A549 (cell line): Measurements from ENCODE around the gene IPO13. TPM values are rescaled to one million over a fixed set of nuclear protein-coding genes. Genes with fewer than 3 reads are reported as not detected.

ENCODE experiments used
- ATAC-seq, 2 experiments: fragments of 200-7000 bp in 1 of 2; fragments of >200 bp in 1 of 2; cut with Nextera tagmentation in 1 of 2; cut with Tn5 transposase in 1 of 2; 3 replicates each; pipeline versions ENCODE4 v1.8.0 to v1.9.1; 2018 to 2020; ENCODE audit warnings: mild to moderate bottlenecking in 1 of 2, moderate library complexity in 1 of 2
- CTCF ChIA-PET: fragments of 300-600 bp; sonication (Branson Sonifier 250); formaldehyde crosslinking; extraction: SDS; loops from one replicate; lab custom pipeline; 2021; ENCODE audit warnings: antibody characterized with exemption, inconsistent platforms; lab: Yijun Ruan, JAX
- POLR2A ChIA-PET: fragments of 350-600 bp; formaldehyde crosslinking; extraction: SDS; loops from one replicate; lab custom pipeline; 2021; ENCODE audit warnings: antibody characterized with exemption, inconsistent platforms; lab: Yijun Ruan, JAX
- DNase-seq, 2 experiments: peaks; one replicate each; pipeline versions ENCODE4 v3.0.0 to v3.0.0-alpha.2; 2011 to 2016; ENCODE audit warnings: low read depth in 1 of 2, low spot score in 1 of 2
- FAIRE-seq: peaks from 2 replicates; lab custom pipeline; 2011; peaks lifted over from hg19 to GRCh38; lab: Jason Lieb, UNC
- H3K27ac ChIP-seq, 2 experiments: fragments of >200 bp; sonication (Bioruptor Twin); formaldehyde crosslinking; 3 replicates each; pipeline ENCODE4 v1.5.1; 2016 to 2017
- H3K4me1 ChIP-seq: fragments of >200 bp; sonication (Bioruptor Twin); formaldehyde crosslinking; 3 replicates; pipeline ENCODE4 v1.6.1; 2016
- H3K4me2 ChIP-seq: fragments of >200 bp; sonication (Bioruptor Twin); formaldehyde crosslinking; 3 replicates; pipeline ENCODE4 v1.6.1; 2016
- H3K4me3 ChIP-seq: fragments of >200 bp; sonication (Bioruptor Twin); formaldehyde crosslinking; 3 replicates; pipeline ENCODE4 v1.5.1; 2016
- H3K9me3 ChIP-seq: fragments of >200 bp; sonication (Bioruptor Twin); formaldehyde crosslinking; 3 replicates; pipeline ENCODE4 v1.6.1; 2016
- BHLHE40 ChIP-seq: IDR thresholded peaks from 2 replicates; pipeline ENCODE4 v1.6.1; 2012; ENCODE audit warnings: low read depth, low read length, inconsistent platforms
- CEBPB ChIP-seq, 2 experiments: fragments of >200 bp in 1 of 2; sonication (Bioruptor Twin) in 1 of 2; formaldehyde crosslinking in 1 of 2; IDR thresholded peaks; 2 replicates each; pipeline ENCODE4 v1.6.1; 2012 to 2016
- CHD2 ChIP-seq: fragments of 150-350 bp; IDR thresholded peaks from 2 replicates; pipeline ENCODE4 v1.6.1; 2014; ENCODE audit warnings: low read length; ENCODE audit not compliant: partially characterized antibody
- CHD4 ChIP-seq: fragments of 200-600 bp; sonication (generic); IDR thresholded peaks from 2 replicates; pipeline ENCODE4 v1.6.1; 2016; ENCODE audit warnings: antibody characterized with exemption, mild to moderate bottlenecking, borderline replicate concordance
- FOSB ChIP-seq: fragments of 250-450 bp; sonication (Bioruptor Pico); IDR thresholded peaks from 2 replicates; pipeline ENCODE4 v1.5.0; 2020; ENCODE audit warnings: mild to moderate bottlenecking, moderate library complexity
- HDAC2 ChIP-seq: fragments of 200-600 bp; sonication (generic); IDR thresholded peaks from 2 replicates; pipeline ENCODE4 v1.6.1; 2016
- HOXA7 ChIP-seq: fragments of 250-450 bp; sonication (Bioruptor Pico); IDR thresholded peaks from 2 replicates; pipeline ENCODE4 v1.5.0; 2020; ENCODE audit warnings: mild to moderate bottlenecking, moderate library complexity
- HOXB5 ChIP-seq: fragments of 250-450 bp; sonication (Bioruptor Pico); IDR thresholded peaks from 2 replicates; pipeline ENCODE4 v1.5.0; 2020; ENCODE audit warnings: mild to moderate bottlenecking, moderate library complexity
- KDM5A ChIP-seq: fragments of 200-600 bp; sonication (generic); IDR thresholded peaks from 2 replicates; pipeline ENCODE4 v1.6.1; 2016; ENCODE audit warnings: antibody characterized with exemption, mild to moderate bottlenecking
- MAZ ChIP-seq: fragments of 150-350 bp; IDR thresholded peaks from 2 replicates; pipeline ENCODE4 v1.6.1; 2014; ENCODE audit warnings: antibody characterized with exemption, low read depth, low read length, borderline replicate concordance
- MYC ChIP-seq: IDR thresholded peaks from 2 replicates; pipeline ENCODE4 v1.6.1; 2012; ENCODE audit warnings: mild to moderate bottlenecking, inconsistent platforms, low read length, improper control_type of control experiment, borderline replicate concordance
- NFE2L2 ChIP-seq: fragments of 150-350 bp; conservative IDR thresholded peaks from 2 replicates; pipeline ENCODE4 v1.6.1; 2014; ENCODE audit warnings: low read length
- RARB ChIP-seq: fragments of 250-450 bp; sonication (Bioruptor Pico); IDR thresholded peaks from 2 replicates; pipeline ENCODE4 v1.8.0; 2021; ENCODE audit warnings: mild to moderate bottlenecking, moderate library complexity
- RNF2 ChIP-seq: fragments of 200-600 bp; sonication (generic); IDR thresholded peaks from 2 replicates; pipeline ENCODE4 v1.6.1; 2016; ENCODE audit warnings: low read depth, mild to moderate bottlenecking, antibody characterized with exemption, moderate library complexity, borderline replicate concordance
- TFCP2L1 ChIP-seq: fragments of 250-450 bp; sonication (Bioruptor Pico); IDR thresholded peaks from 2 replicates; pipeline ENCODE4 v1.5.0; 2021; ENCODE audit warnings: mild to moderate bottlenecking
- TP53 ChIP-seq: fragments of 250-450 bp; sonication (Bioruptor Pico); IDR thresholded peaks from 2 replicates; pipeline ENCODE4 v1.5.0; 2021; ENCODE audit warnings: mild to moderate bottlenecking, moderate library complexity
- ZC3H11A ChIP-seq: fragments of 450-650 bp; IDR thresholded peaks from 2 replicates; pipeline ENCODE4 v1.6.1; 2014; ENCODE audit warnings: antibody characterized with exemption, mild to moderate bottlenecking
- ZNF302 ChIP-seq: fragments of 250-450 bp; sonication (Bioruptor Pico); IDR thresholded peaks from 2 replicates; pipeline ENCODE4 v1.9.0; 2021; ENCODE audit warnings: inconsistent platforms, mild to moderate bottlenecking, moderate library complexity
- WGBS: methylation state at CpG from one replicate; pipeline ENCODE4 v1.1.6; 2017; ENCODE audit errors: missing lambda C conversion rate; 5-methylcytosine and 5-hydroxymethylcytosine counted together
- polyA plus RNA-seq, 4 experiments: library from polyadenylated mRNA; depleted of rRNA in 3 of 4; stranded (reverse); fragments of >200 nt; fragmentation: RNase III in 1 of 4; extraction: RNeasy Plus Mini Kit Qiagen cat#74134 plus additional on column Dnase treatment in 1 of 4; gene quantifications; 2 replicates in 3 of 4; 3 replicates in 1 of 4; pipeline ENCODE4 v1.2.3, GENCODE V29; 2011 to 2017
- TF ChIP-seq, protein P1 (sequence below): fragments of 450-650 bp; IDR thresholded peaks from 2 replicates; pipeline ENCODE4 v1.6.1; 2014; ENCODE audit warnings: antibody characterized with exemption
- TF ChIP-seq, protein P2 (sequence below): fragments of >200 bp; sonication (Bioruptor Twin); formaldehyde crosslinking; IDR thresholded peaks from 2 replicates; pipeline ENCODE4 v1.6.1; 2016

IPO13 gene
- polyA plus RNA-seq, 2 of the 4 experiments (the other 2 are of a cell fraction): 8.1 to 15.8 TPM

DNA sequence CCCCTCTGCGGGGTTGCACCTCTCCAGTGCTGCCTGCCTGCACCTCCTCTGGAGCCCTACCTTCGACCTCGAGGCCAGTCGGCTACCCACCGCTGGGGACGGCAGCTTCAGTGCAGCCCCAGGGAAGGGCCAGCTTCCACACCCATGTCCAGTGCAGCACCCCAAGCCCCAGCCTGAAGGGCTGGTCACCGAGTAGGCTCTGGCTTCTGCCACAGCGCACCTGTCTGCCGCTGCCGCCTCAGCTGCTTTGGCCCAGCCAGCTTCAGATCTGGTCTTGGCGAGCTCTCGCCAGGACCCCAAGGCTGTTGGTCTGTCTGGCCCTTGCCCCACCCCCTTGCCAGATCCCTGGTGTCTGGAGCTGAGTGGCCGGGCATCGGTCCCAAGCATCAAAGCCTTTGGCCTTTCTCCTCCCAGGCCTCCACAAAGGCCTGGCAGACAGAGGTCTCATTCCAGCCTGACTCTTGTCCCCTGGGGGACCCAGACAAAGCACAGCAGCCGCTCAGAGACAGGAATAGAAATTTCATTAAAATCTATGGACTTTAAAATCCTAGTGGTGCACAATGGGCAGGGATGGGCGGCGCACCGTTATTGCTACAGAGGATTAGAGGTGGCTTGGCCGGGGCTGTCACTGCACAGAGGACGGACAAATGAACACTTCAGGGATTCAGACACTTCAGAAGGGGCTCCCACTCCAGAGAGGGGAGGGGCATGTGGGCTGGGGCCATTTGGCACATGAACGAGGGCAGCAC, 49.4 kb downstream of the IPO13 start:
- WGBS: 90% methylated on average over 15 of the region's 21 CpGs
- ATAC-seq: no peak
- no peaks in the 10 kb centered on the region for H3K9me3 ChIP-seq
- TF ChIP-seq NFE2L2 (no peak), CEBPB (IDR thresholded peaks at IDR 0.05) (no peak), TFCP2L1 (CRISPR knock-in tag) (no peak), TP53 (CRISPR knock-in tag) (no peak), CHD4 (no peak), KDM5A (no peak), MYC (no peak), MAZ (no peak), HOXA7 (CRISPR knock-in tag) (no peak), CHD2 (no peak), HDAC2 (no peak)
- TF ChIP-seq, all 56 proteins: peak for 0
- Histone ChIP-seq H3K4me1 (peaks cover 6% of the 10 kb centered on the region; the same call in 1 of the 3 replicates), H3K4me3 (no peak overlapping the region), H3K4me2 (no peak overlapping the region), H3K27ac (no peak overlapping the region)
- FAIRE-seq (no peak), DNase-seq (no peak)
- ChIA-PET POLR2A (interaction anchor here (1.0 kb wide), 1 partner anchor 33 kb away, joined by 3 read pairs; no protein-coding TSS in a partner anchor), CTCF (interaction anchor here (0.8 to 11.5 kb wide), 7 partner anchors 9 to 40 kb away, joined by 3 to 412 read pairs (median 4); partner anchors contain the start of gene SLC6A9)

DNA sequence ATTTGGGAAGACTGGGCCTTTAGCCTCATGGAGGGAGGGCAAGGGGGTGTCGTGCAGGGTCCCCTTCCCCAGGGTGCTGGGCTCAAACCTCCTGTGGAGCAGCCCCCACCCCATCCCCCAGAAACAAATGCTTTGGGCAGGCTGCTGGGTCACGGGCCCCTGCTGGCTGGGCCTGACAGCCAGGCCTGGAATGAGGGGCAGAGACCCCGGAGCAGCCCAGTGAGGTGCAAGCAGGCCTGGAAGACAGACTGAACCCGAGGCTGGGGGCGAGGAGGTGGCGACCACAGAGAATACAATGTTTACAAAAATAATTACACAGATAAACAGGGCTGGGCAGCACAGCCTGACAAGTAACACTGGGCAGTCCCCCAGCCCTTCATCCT, 50.0 kb downstream of the IPO13 start:
- CTCF ChIA-PET: interaction anchor here (0.9 to 11.5 kb wide), 2 partner anchors 9 to 29 kb away, joined by 3 to 412 read pairs; partner anchors contain the start of gene SLC6A9
- Histone ChIP-seq H3K4me1 (0 out of 3 replicates have a peak, but pooled peaks cover 6% of the 10 kb centered on the region), H3K4me3 (no peak overlapping the region), H3K27ac (no peak overlapping the region), H3K9me3 (no peaks in the 10 kb centered on the region), H3K4me2 (no peak overlapping the region)
- FAIRE-seq: no peak
- TF ChIP-seq HOXB5 (no peak), RNF2 (no peak)
- WGBS: 86% methylated on average over 4 of the region's 6 CpGs
- POLR2A ChIA-PET: no interaction called here
- no peak for DNase-seq
- ATAC-seq: no peak

DNA sequence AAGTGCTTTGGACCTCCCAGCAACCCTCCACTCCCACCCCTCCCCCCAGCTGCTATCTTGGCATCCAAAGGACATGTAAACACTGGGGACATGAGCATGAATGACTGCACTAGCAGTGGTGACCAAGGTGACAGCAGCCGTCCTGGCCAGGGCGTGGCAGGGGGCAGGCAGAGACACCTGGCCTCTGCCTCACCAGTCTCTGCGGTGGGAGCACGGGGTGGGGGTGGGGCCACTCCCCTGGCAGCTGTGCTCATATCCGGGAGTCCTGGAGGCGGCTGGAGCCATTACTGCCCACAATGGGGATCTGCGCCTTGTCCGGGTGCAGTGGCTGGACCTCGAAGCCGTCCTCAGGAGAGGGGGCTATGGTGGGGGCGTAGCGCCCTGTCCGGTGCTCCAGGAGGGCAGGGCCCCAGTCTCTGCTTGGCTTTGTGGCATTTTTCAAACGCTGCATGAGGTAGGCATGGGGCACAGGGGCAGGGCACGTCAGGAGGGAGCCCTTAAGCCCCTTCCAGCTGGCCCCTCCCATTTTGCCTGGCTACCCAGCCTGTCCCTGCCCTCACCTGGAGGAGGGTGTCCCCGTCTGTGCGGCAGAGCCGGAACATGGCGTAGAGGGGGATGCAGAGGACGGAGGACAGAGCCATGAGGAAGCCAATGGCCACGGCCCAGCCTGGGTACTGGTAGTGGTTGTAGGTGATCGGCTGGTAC, 50.7 kb downstream of the IPO13 start:
- CTCF ChIA-PET: interaction anchor here (0.5 to 11.5 kb wide), 4 partner anchors 9 to 51 kb away, joined by 3 to 412 read pairs (median 4); partner anchors contain the start of gene SLC6A9
- no peak for FAIRE-seq
- 90% methylated on average over 7 of the region's 22 CpGs for WGBS

More for the DNA sequence above, 50.7 kb downstream of the IPO13 start:
- no peaks in the 10 kb centered on the region for H3K9me3 ChIP-seq
- H3K4me1 ChIP-seq: 0 out of 3 replicates have a peak, but pooled peaks cover 3% of the 10 kb centered on the region
- POLR2A ChIA-PET: no interaction called here
- H3K27ac ChIP-seq: no peak overlapping the region
- H3K4me3 ChIP-seq: no peak overlapping the region
- no peak overlapping the region for H3K4me2 ChIP-seq
- no peak for DNase-seq
- no peak for ATAC-seq
- TF ChIP-seq, protein P1, sequence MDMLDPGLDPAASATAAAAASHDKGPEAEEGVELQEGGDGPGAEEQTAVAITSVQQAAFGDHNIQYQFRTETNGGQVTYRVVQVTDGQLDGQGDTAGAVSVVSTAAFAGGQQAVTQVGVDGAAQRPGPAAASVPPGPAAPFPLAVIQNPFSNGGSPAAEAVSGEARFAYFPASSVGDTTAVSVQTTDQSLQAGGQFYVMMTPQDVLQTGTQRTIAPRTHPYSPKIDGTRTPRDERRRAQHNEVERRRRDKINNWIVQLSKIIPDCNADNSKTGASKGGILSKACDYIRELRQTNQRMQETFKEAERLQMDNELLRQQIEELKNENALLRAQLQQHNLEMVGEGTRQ: no peak
- TF ChIP-seq RARB (CRISPR knock-in tag) (no peak), ZNF302 (no peak), BHLHE40 (no peak), HOXA7 (CRISPR knock-in tag) (no peak), CHD2 (no peak), FOSB (CRISPR knock-in tag) (no peak), TFCP2L1 (CRISPR knock-in tag) (no peak), HOXB5 (no peak), ZC3H11A (no peak)
- TF ChIP-seq, protein P2, sequence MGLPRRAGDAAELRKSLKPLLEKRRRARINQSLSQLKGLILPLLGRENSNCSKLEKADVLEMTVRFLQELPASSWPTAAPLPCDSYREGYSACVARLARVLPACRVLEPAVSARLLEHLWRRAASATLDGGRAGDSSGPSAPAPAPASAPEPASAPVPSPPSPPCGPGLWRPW: no peak
